Stimulated activated CD4-positive, alpha-beta T cell treated with anti-CD3 and anti-CD28 coated beads, Interleukin-1b, Interleukin-23, amount 100 ng/mL, for 1 hour (primary cell): ENCODE results near the gene CBLN1.
"Not testable (repeated sequence)": the region's sequence is repeated elsewhere in the genome, so short reads cannot be mapped to it uniquely, and the experiment has no call there.

ENCODE experiments used
- DNase-seq, 2 donors: peaks; one replicate each; pipeline ENCODE4 v3.0.0-alpha.2; 2020; ENCODE audit warnings: low read depth in 2 of 2

CBLN1 gene

GRCh38 chr16:49277766-49278566 lies 3.7 kb downstream of the CBLN1 start:
- no peak for DNase-seq

GRCh38 chr16:49277386-49277742 lies 4.3 kb downstream of the CBLN1 start:
- DNase-seq, result no peak

GRCh38 chr16:49276646-49277385 lies 4.8 kb downstream of the CBLN1 start:
- DNase-seq, result no peak

GRCh38 chr16:49275870-49276269 lies 5.8 kb downstream of the CBLN1 start:
- DNase-seq, result no peak

GRCh38 chr16:49275050-49275730 lies 6.4 kb downstream of the CBLN1 start:
- DNase-seq, result no peak

GRCh38 chr16:49274591-49274990 lies 7.0 kb downstream of the CBLN1 start:
- DNase-seq, result no peak

GRCh38 chr16:49273771-49274170 lies 7.9 kb downstream of the CBLN1 start:
- no peak for DNase-seq

GRCh38 chr16:49271363-49271762 lies 10.3 kb downstream of the CBLN1 start:
- no peak for DNase-seq

GRCh38 chr16:49269201-49269600 lies 12.4 kb downstream of the CBLN1 start:
- DNase-seq, result no peak

GRCh38 chr16:49268667-49269066 lies 13.0 kb downstream of the CBLN1 start:
- no peak for DNase-seq

GRCh38 chr16:49262501-49262900 lies 19.1 kb downstream of the CBLN1 start:
- DNase-seq, result no peak

- DNase-seq, result no peak
These were observed 19.7 kb downstream of the CBLN1 start for GRCh38 chr16:49261930-49262329.

GRCh38 chr16:49260956-49261530 lies 20.6 kb downstream of the CBLN1 start:
- DNase-seq, result no peak

GRCh38 chr16:49260253-49260652 lies 21.4 kb downstream of the CBLN1 start:
- no peak for DNase-seq

GRCh38 chr16:49259330-49259729 lies 22.3 kb downstream of the CBLN1 start:
- DNase-seq, result no peak

GRCh38 chr16:49250689-49251088 lies 30.9 kb downstream of the CBLN1 start:
- no peak for DNase-seq

GRCh38 chr16:49248227-49248626 lies 33.4 kb downstream of the CBLN1 start:
- no peak for DNase-seq

- no peak for DNase-seq
These were observed 45.4 kb downstream of the CBLN1 start for GRCh38 chr16:49236216-49236615.

- DNase-seq, result not testable (repeated sequence)
These were observed 53.3 kb downstream of the CBLN1 start for GRCh38 chr16:49228335-49228734.
